ENCODE measurements around the gene COPS2. TPM values are rescaled to one million over a fixed set of nuclear protein-coding genes. Genes with fewer than 3 reads are reported as not detected.
A peak's percentile ranks its signal among the peaks of the same experiment; 100 is the strongest.

The COPS2 gene
- total and polyA plus RNA-seq, 9 of the 15 experiments (the other 6 are each of a cell fraction or from before 2014, with no cell fraction given): 66.4 to 154 (median 117) TPM

GRCh38 chr15:49124371-49124770 is 31.0 kb downstream of the COPS2 start:
- FAIRE-seq (no peak), DNase-seq (ENCODE audit: extremely low read depth in 1 of 4, low spot score in 3 of 4) (no peak), ATAC-seq (no peak)
- H3K9me3 ChIP-seq (replicated peaks; ENCODE audit: control insufficient read depth, insufficient read depth, low read depth, low read length): no peaks in the 10 kb centered on the region
- WGBS (ENCODE audit: insufficient coverage, low coverage, missing lambda C conversion rate): 63% methylated on average over 2 of the region's 2 CpGs
- H4K20me1 ChIP-seq (replicated peaks; ENCODE audit: control insufficient read depth, insufficient read depth, low read length): no peaks in the 10 kb centered on the region
- no peak overlapping the region for H3K9ac ChIP-seq (ENCODE audit: insufficient read depth in 1 of 2, low read depth in 2 of 2, low read length in 2 of 2)
- POLR2A ChIA-PET: no interaction called here
- intact Hi-C loops (cut with micrococcal nuclease): no loop called here
- no peaks in the 10 kb centered on the region for H3K27me3 ChIP-seq (ENCODE audit: control insufficient read depth in 2 of 2, insufficient read depth in 2 of 2, low read length in 2 of 2)
- no peak overlapping the region for H3K27ac ChIP-seq (ENCODE audit: extremely low read depth, low read depth, low read length)
- H3K36me3 ChIP-seq (ENCODE audit: control insufficient read depth, insufficient read depth, low read length): peaks cover 58% of the 10 kb centered on the region
- in situ Hi-C loops (cut with MboI): no loop called here
- H3K9me1 ChIP-seq (ENCODE audit: control insufficient read depth, insufficient read depth, low read length): no peaks in the 10 kb centered on the region
- CTCF ChIA-PET (ENCODE audit: low intra/inter-chr PET ratio): no interaction called here
- TF ChIP-seq ZNF449 (CRISPR knock-in tag; IDR thresholded peaks at IDR 0.05) (no peak), POLR2A (conservative IDR thresholded peaks at IDR 0.05) (0 out of 2 replicates have a peak, but pooled peaks have one; percentile 30), ZNF347 (CRISPR knock-in tag; IDR thresholded peaks at IDR 0.05; ENCODE audit: low read depth) (no peak), RAD51 (IDR thresholded peaks at IDR 0.05; ENCODE audit: borderline replicate concordance, low read depth) (no peak), RBM14 (IDR thresholded peaks at IDR 0.05; ENCODE audit: borderline replicate concordance, insufficient read depth, low read depth, low read length) (no peak), ZNF239 (CRISPR knock-in tag; IDR thresholded peaks at IDR 0.05) (no peak), ZNF224 (CRISPR knock-in tag; IDR thresholded peaks at IDR 0.05) (no peak)
- no peak overlapping the region for H3K4me3 ChIP-seq
- BruUV-seq (replicated peaks): no TSS peak
- H3K4me1 ChIP-seq (replicated peaks in 1 of 2; ENCODE audit: control insufficient read depth in 2 of 2, insufficient read depth in 2 of 2, low read length in 2 of 2): no peaks in the 10 kb centered on the region
- no peak overlapping the region for H2AFZ ChIP-seq (ENCODE audit: low read depth, low read length)
- H3K79me2 ChIP-seq (ENCODE audit: control insufficient read depth, insufficient read depth, low read length): no peaks in the 10 kb centered on the region
- no peak overlapping the region for H3K4me2 ChIP-seq (ENCODE audit: insufficient read depth, low read length)
